GM13976 (cell line): ENCODE results near the gene CKAP5.
"Not testable (repeated sequence)": the region's sequence is repeated elsewhere in the genome, so short reads cannot be mapped to it uniquely, and the experiment has no call there.

Source experiments
- DNase-seq: peaks from one replicate; pipeline ENCODE4 v3.0.0; 2012; ENCODE audit warnings: low spot score
- CTCF ChIP-seq: IDR thresholded peaks from 2 replicates; pipeline ENCODE4 v1.5.1; 2012; ENCODE audit warnings: borderline replicate concordance, mild to moderate bottlenecking; ENCODE audit not compliant: insufficient read depth; ENCODE audit errors: extremely low read depth, missing control alignments, control extremely low read depth
- in situ Hi-C: fragments of 300-500 bp; cut with MboI; formaldehyde crosslinking; loops from one replicate; pipeline ENCODE4 v1.12.0; 2022; ENCODE audit warnings: low sequenced_read_pairs, mixed read lengths, inconsistent platforms; ENCODE audit not compliant: unreplicated experiment

The CKAP5 gene

DNA sequence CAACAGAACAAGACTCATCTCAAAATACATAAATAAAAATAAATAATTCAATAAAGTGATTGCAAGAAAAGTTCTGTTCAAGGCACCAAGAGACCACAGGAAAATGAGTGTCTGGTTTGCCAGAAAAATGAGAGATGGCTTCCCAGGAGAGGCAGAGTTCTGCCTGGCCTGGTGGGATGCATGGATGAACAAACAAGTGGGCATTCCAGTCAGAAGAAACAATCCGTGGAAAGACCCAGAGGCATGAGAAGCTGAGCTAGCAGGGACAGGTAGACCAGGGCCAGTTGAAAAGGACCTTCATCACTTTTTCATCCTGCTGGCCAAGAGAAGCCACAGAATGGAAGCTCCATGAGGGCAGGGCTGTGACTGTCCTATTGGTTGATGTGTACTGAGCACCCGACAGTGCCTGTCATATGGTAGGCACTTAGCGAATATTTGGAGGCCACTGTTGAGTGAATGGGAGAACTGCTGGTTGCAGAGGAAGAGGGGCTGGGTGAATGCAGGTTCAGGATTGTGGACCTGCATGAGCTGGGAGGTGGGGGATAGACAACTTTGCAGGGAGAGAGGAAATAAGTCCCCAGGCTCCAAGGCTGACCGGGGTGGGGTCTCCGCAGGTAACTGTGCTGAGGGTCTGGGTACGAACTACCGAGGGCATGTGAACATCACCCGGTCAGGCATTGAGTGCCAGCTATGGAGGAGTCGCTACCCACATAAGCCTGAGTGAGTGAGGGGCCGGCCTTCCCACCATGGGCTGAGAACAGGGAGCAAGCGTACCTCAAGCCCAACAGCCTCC lies 123.3 kb downstream of the CKAP5 start:
- TF ChIP-seq CTCF: no peak
- DNase-seq: no peak
- in situ Hi-C loops: no loop called here

- TF ChIP-seq CTCF: no peak
- DNase-seq: no peak
- in situ Hi-C loops: no loop called here
Measured at GRCh38 chr11:46721286-46721685, 124.8 kb downstream of the CKAP5 start.

DNA sequence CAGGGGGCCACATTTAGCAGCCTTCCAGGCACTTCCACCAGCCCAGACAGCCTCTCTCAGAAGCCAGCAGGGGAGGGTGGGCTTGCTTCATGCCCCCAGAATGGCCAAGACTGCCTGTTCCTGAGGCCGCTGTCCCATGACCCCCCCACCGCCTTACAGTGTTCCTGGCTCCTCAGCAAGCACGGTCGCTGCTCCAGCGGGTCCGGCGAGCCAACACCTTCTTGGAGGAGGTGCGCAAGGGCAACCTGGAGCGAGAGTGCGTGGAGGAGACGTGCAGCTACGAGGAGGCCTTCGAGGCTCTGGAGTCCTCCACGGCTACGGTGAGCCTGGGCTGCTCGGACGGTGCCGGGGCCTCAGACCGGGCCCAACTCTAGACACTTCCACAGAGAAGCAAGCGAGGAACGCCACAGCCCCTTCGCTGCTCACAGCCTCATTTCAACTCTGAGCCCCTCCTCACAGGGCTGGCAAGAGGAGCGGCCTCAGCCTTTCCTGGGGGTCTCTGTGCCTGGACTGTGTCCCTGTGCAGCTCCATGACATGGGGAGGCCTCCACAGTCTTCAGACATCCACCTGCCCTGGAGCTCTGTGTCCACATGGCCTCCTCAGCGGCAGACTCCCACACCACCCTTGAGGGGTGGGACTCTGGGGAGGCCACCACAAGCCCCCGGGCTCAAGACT lies 126.4 kb downstream of the CKAP5 start:
- TF ChIP-seq CTCF: no peak
- in situ Hi-C loops: no loop called here
- no peak for DNase-seq

GRCh38 chr11:46719048-46719542 lies 127.0 kb downstream of the CKAP5 start, which contains the start of gene F2:
F2 (plus strand) TSS chr11:46719213; CDS start chr11:46719236, 23 bp downstream.
- in situ Hi-C loops: no loop called here
- DNase-seq: peak; percentile 14
- no peak for TF ChIP-seq CTCF

- in situ Hi-C loops: no loop called here
- no peak for DNase-seq
- no peak for TF ChIP-seq CTCF
Measured at GRCh38 chr11:46718155-46719019, 127.7 kb downstream of the CKAP5 start.

- DNase-seq, in situ Hi-C loops: not testable (repeated sequence)
Measured at GRCh38 chr11:46717825-46718154, 128.3 kb downstream of the CKAP5 start.
